ENCODE results near the gene ARMCX4. TPM values are rescaled to one million over a fixed set of nuclear protein-coding genes. Genes with fewer than 3 reads are reported as not detected.

Gene ARMCX4
- total RNA-seq, 1 experiment from 2014 or later, result 0.15 TPM

DNA sequence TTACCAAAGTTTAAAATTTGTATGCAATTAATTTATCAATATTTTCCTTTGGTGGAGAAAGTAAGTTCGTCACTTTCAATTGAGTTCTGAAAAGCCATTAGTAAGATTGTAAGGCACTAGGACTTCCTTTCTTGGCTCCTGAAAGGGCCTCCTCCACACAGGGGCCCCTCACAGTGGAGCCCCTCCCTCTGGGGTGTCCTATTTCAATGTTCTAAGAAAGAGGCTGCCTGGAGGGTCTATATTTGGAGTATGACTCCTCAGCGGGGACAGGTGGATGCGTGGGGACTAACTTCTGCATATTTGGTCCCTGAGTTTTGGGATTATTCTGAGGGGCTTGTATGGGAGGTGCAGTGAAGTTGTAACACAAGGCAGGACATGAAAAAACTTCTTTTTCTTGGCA lies 1.6 kb upstream of the ARMCX4 start:
- ChIA-PET RAD21 (ENCODE audit: low non-redundant PET in 1 of 2, low total read pairs in 2 of 2, uncharacterized antibody in 2 of 2, unreplicated experiment in 2 of 2) (no interaction called here), CTCF (no interaction called here), POLR2A (no interaction called here)
- no peaks in the 10 kb centered on the region for H3K79me2 ChIP-seq (ENCODE audit: insufficient read depth, low read length)
- no peak overlapping the region for H3K9ac ChIP-seq (ENCODE audit: low read length)
- no peaks in the 10 kb centered on the region for H3K36me3 ChIP-seq (ENCODE audit: control insufficient read depth in 1 of 2, insufficient read depth in 2 of 2, low read length in 2 of 2)
- DNase-seq (ENCODE audit: low read depth, low spot score), result no peak
- intact Hi-C loops (cut with micrococcal nuclease), result no loop called here
- BruUV-seq (replicated peaks), result no TSS peak
- no peak overlapping the region for H3K4me3 ChIP-seq (replicated peaks in 1 of 2; ENCODE audit: low read depth in 1 of 2, low read length in 2 of 2)
- no peaks in the 10 kb centered on the region for H3K27me3 ChIP-seq (ENCODE audit: insufficient read depth, low read length)
- H2AFZ ChIP-seq (ENCODE audit: low read depth, low read length, poor library complexity, severe bottlenecking), result no peak overlapping the region
- no peaks in the 10 kb centered on the region for H3K9me3 ChIP-seq (ENCODE audit: control insufficient read depth in 1 of 2, insufficient read depth in 1 of 2, low read depth in 1 of 2, low read length in 2 of 2)
- no peak for ATAC-seq
- no peak overlapping the region for H3K27ac ChIP-seq (ENCODE audit: low read depth, low read length)
- H3K4me1 ChIP-seq (ENCODE audit: control insufficient read depth in 1 of 2, insufficient read depth in 2 of 2, low read length in 2 of 2), result no peaks in the 10 kb centered on the region
- no peaks in the 10 kb centered on the region for H3K9me2 ChIP-seq (ENCODE audit: insufficient read depth)
- no peak overlapping the region for H3K4me2 ChIP-seq (ENCODE audit: low read length)
- no peaks in the 10 kb centered on the region for H4K20me1 ChIP-seq (ENCODE audit: insufficient read depth)
- TF ChIP-seq RAD21 (IDR thresholded peaks at IDR 0.05; ENCODE audit: low read depth) (no peak), POLR2AphosphoS5 (IDR thresholded peaks at IDR 0.05; ENCODE audit: low read depth, low read length) (no peak), SIN3A (IDR thresholded peaks at IDR 0.05; ENCODE audit: low read depth) (no peak), SP1 (IDR thresholded peaks at IDR 0.05; ENCODE audit: low read depth) (no peak)
- TF ChIP-seq, protein P1, sequence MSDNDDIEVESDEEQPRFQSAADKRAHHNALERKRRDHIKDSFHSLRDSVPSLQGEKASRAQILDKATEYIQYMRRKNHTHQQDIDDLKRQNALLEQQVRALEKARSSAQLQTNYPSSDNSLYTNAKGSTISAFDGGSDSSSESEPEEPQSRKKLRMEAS (IDR thresholded peaks at IDR 0.05), result no peak
- TF ChIP-seq, protein P2, sequence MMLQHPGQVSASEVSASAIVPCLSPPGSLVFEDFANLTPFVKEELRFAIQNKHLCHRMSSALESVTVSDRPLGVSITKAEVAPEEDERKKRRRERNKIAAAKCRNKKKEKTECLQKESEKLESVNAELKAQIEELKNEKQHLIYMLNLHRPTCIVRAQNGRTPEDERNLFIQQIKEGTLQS (IDR thresholded peaks at IDR 0.05), result no peak
- TF ChIP-seq, protein P3, sequence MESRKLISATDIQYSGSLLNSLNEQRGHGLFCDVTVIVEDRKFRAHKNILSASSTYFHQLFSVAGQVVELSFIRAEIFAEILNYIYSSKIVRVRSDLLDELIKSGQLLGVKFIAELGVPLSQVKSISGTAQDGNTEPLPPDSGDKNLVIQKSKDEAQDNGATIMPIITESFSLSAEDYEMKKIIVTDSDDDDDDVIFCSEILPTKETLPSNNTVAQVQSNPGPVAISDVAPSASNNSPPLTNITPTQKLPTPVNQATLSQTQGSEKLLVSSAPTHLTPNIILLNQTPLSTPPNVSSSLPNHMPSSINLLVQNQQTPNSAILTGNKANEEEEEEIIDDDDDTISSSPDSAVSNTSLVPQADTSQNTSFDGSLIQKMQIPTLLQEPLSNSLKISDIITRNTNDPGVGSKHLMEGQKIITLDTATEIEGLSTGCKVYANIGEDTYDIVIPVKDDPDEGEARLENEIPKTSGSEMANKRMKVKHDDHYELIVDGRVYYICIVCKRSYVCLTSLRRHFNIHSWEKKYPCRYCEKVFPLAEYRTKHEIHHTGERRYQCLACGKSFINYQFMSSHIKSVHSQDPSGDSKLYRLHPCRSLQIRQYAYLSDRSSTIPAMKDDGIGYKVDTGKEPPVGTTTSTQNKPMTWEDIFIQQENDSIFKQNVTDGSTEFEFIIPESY (IDR thresholded peaks at IDR 0.05; ENCODE audit: extremely low read depth, insufficient replicate concordance, low read length), result no peak

DNA sequence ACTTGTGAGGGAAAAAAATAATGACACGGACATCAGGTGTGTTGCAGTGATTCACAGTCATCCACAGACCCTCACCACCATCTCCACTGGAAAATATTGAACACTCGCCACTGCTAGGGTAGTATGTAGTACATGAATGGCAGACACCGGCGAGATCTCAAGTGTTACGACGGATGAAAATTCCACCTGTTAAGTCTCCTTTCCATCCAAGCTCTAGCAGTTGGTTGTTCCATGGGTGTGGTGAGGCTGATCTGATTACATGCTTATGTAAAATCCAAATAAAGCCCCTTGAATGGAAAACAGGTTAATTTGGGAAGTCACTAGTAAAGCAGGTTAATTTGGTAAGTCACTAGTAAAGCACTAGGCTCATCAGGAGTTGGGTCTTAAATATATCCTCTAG lies 1.1 kb upstream of the ARMCX4 start:
- intact Hi-C loops (cut with micrococcal nuclease), result no loop called here
- H3K27me3 ChIP-seq (ENCODE audit: insufficient read depth, low read length), result no peaks in the 10 kb centered on the region
- DNase-seq (ENCODE audit: low read depth, low spot score) (no peak), ATAC-seq (no peak)
- ChIA-PET POLR2A (no interaction called here), RAD21 (ENCODE audit: low non-redundant PET in 1 of 2, low total read pairs in 2 of 2, uncharacterized antibody in 2 of 2, unreplicated experiment in 2 of 2) (no interaction called here), CTCF (no interaction called here)
- H3K9ac ChIP-seq (ENCODE audit: low read length), result no peak overlapping the region
- no peak overlapping the region for H3K4me2 ChIP-seq (ENCODE audit: low read length)
- H3K4me3 ChIP-seq (replicated peaks in 1 of 2; ENCODE audit: low read depth in 1 of 2, low read length in 2 of 2), result no peak overlapping the region
- H3K79me2 ChIP-seq (ENCODE audit: insufficient read depth, low read length), result no peaks in the 10 kb centered on the region
- BruUV-seq (replicated peaks), result no TSS peak
- no peaks in the 10 kb centered on the region for H4K20me1 ChIP-seq (ENCODE audit: insufficient read depth)
- H3K9me2 ChIP-seq (ENCODE audit: insufficient read depth), result no peaks in the 10 kb centered on the region
- TF ChIP-seq EGR1 (IDR thresholded peaks at IDR 0.05; ENCODE audit: low read depth), result no peak
- no peak for TF ChIP-seq YY1 (IDR thresholded peaks at IDR 0.05; ENCODE audit: extremely low read depth, insufficient replicate concordance, low read depth, low read length)
- no peak for TF ChIP-seq ZNF274 (IDR thresholded peaks at IDR 0.05; ENCODE audit: low read depth, low read length)
- no peak for TF ChIP-seq FOSL1 (IDR thresholded peaks at IDR 0.05; ENCODE audit: low read depth)
- TF ChIP-seq, protein P4, sequence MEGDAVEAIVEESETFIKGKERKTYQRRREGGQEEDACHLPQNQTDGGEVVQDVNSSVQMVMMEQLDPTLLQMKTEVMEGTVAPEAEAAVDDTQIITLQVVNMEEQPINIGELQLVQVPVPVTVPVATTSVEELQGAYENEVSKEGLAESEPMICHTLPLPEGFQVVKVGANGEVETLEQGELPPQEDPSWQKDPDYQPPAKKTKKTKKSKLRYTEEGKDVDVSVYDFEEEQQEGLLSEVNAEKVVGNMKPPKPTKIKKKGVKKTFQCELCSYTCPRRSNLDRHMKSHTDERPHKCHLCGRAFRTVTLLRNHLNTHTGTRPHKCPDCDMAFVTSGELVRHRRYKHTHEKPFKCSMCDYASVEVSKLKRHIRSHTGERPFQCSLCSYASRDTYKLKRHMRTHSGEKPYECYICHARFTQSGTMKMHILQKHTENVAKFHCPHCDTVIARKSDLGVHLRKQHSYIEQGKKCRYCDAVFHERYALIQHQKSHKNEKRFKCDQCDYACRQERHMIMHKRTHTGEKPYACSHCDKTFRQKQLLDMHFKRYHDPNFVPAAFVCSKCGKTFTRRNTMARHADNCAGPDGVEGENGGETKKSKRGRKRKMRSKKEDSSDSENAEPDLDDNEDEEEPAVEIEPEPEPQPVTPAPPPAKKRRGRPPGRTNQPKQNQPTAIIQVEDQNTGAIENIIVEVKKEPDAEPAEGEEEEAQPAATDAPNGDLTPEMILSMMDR (IDR thresholded peaks at IDR 0.05 in 2 of 3, conservative IDR thresholded peaks at IDR 0.05 in 1 of 3; ENCODE audit: borderline replicate concordance in 1 of 3, insufficient read depth in 1 of 3, low read depth in 2 of 3, low read length in 2 of 3), result no peak
- H2AFZ ChIP-seq (ENCODE audit: low read depth, low read length, poor library complexity, severe bottlenecking), result no peak overlapping the region
- H3K27ac ChIP-seq (ENCODE audit: low read depth, low read length), result no peak overlapping the region
- no peaks in the 10 kb centered on the region for H3K4me1 ChIP-seq (ENCODE audit: control insufficient read depth in 1 of 2, insufficient read depth in 2 of 2, low read length in 2 of 2)
- H3K9me3 ChIP-seq (ENCODE audit: control insufficient read depth in 1 of 2, insufficient read depth in 1 of 2, low read depth in 1 of 2, low read length in 2 of 2), result no peaks in the 10 kb centered on the region
- no peaks in the 10 kb centered on the region for H3K36me3 ChIP-seq (ENCODE audit: control insufficient read depth in 1 of 2, insufficient read depth in 2 of 2, low read length in 2 of 2)

Data from HCT116 (cell line).